Daoy (cell line): ENCODE results near the gene DPP4. TPM values are rescaled to one million over a fixed set of nuclear protein-coding genes. Genes with fewer than 3 reads are reported as not detected.
"Not testable (repeated sequence)": the region's sequence is repeated elsewhere in the genome, so short reads cannot be mapped to it uniquely, and the experiment has no call there.

Source experiments
- DNase-seq: peaks from one replicate; pipeline ENCODE4 v3.0.0-alpha.2; 2015; ENCODE audit warnings: low read depth
- total RNA-seq: library from RNA; depleted of rRNA; stranded (reverse); fragments of >200 nt; shearing (Covaris generic); gene quantifications from 2 replicates; pipeline ENCODE4 v1.2.3, GENCODE V29; 2014; rRNA removed

DPP4 gene
- total RNA-seq, 1 experiment from 2014 or later, result 0.17 TPM

DNA sequence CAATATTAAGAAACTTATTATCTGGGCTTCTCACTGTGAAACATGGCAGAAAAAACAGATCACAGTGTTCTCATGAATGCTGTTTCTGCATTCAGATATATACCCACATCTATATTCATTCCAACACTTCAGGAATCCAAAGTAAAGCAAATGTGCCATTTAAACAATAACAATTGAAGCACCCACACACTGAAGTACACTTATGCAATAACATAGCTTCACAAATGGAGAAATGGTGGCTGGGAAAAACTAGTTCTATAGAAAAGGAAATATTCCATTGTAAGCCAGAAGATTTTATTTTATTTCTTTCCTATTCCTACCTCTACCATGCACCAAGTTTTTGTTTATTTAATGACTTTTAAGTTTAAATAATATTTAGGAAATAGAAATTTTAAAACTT lies 111.9 kb downstream of the DPP4 start:
- DNase-seq, result no peak

GRCh38 chr2:161961061-161961460 lies 113.0 kb downstream of the DPP4 start:
- DNase-seq, result no peak

DNA sequence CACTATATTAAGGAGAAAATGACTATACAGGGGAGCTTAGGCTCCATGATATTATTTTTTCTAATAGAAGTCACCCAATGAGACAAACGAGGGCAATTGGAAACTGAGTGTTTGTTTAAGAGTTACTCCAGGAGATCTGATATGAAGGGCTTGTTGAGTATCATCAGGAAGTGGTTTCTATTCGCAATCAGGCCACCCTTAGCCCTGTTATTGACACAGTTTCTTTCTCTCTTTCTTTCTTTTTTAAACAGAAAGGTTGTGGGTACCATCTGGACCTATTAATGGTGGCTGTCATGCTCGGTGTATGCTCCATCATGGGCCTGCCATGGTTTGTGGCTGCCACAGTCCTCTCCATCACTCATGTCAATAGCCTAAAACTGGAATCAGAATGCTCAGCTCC lies 117.3 kb downstream of the DPP4 start:
- DNase-seq, result no peak

DNA sequence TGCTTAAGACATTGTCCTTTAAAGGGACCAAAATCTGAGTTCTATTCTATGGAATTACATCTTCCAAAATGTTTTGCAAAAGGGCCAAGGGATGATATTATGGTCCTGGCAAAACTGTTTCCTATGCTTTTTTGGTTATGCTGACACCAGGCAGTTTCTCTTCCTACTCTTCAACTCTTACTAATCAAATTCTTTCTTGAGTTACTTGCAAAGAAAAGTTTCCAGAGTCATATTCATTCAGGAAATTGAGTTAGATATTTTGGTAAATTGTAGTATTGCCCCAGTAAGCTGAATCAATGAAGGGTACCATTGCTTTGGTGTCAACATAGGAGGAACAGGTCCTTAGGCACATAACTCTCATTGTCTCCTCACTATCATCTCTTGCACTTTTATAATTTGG lies 118.8 kb downstream of the DPP4 start:
- no peak for DNase-seq

DNA sequence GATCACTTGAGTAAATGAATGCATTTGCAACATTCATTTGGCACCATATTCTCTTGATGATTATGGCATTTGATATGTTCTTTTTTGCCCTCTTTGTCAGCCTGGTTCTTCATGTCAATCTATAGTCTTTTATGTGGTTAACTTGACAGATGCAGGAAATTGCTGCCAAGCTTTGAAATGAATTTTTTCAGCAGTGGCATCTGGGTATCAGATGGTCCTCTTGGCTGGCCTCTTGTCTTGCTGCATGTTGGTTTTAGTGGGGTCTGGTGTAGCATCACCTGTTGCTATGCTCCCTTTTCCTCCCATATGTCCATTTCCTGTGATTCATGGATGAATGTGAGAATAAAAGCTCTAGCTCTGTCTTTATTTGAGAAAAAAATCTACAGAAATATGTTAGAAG lies 119.9 kb downstream of the DPP4 start:
- no peak for DNase-seq

- DNase-seq, result not testable (repeated sequence)
Measured at GRCh38 chr2:161953367-161953766, 120.6 kb downstream of the DPP4 start.

DNA sequence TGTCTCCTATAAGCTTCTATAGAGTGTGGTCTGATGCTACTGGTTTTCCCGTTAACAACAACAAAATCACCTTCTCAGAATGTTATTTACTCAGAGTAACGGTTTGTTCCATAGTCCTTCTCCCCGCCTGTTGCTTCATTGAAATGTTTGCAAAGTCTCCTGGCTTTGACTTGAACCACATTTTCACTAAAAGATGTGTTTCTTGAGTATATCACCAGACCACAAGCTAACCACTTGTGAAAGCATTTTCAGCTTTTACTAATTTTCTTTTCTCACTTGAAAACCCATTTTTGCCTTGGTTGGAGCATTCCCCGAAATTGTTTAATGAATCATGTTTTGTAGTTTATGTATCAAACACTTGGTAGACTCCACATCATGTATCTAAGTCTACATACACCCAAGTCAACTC lies 121.2 kb downstream of the DPP4 start:
- DNase-seq, result no peak

- DNase-seq, result no peak
Measured at GRCh38 chr2:161947836-161948235, 126.2 kb downstream of the DPP4 start.

DNA sequence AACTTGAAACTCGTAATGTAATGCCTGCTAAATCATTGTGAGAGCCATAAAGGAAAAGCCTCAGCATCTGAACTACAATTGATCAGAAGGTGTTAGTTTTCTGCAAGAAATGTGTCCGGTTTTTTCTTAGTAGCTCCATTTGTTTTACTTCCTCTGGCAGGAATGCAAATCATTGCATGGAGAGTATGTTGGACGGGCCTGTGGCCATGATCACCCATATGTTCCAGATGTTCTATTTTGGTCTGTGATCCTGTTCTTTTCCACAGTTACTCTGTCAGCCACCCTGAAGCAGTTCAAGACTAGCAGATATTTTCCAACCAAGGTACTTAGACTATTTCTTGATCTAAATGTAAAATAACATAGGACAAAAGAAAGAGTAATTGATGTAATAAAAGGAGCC lies 126.6 kb downstream of the DPP4 start:
- DNase-seq, result no peak

- DNase-seq, result no peak
Measured at GRCh38 chr2:161946489-161947107, 127.4 kb downstream of the DPP4 start.

GRCh38 chr2:161943011-161943410 lies 131.0 kb downstream of the DPP4 start:
- no peak for DNase-seq

Other genes starting within 250 kb of the DPP4 start
- not detected in 2 replicates for gene GCG, start 78.0 kb upstream of the DPP4 start, total RNA-seq
- 6.9 and 10.1 TPM in 2 replicates for gene FAP, start 169.2 kb upstream of the DPP4 start, total RNA-seq
- gene IFIH1, start 244.5 kb upstream of the DPP4 start, total RNA-seq, result 10.6 and 12.1 TPM in 2 replicates